Measurements from ENCODE around the gene VPS16.

Gene VPS16

DNA sequence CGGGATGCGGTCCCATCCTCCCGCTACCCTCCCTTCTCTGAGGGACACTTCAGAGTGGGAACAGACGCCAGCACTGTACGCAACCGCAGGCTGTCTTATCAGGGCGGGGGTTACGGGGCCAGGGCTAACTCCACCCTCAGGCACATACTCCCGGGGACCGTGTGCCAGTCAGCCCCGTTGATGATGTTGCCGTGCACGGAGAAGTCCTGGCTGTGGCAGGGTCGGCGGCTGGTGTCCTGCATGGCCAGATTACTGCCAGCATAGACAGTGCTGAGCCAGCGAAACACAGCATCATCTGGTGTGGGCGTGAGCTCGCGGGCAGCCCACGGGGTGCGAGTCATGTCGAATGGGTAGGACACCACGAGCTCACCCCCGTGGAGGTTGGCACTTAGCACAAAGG is 45.1 kb upstream of the VPS16 start:
- Histone ChIP-seq H2AFZ (ENCODE audit: low read depth) (no peak overlapping the region), H3K9ac (no peak overlapping the region), H3K4me2 (no peak overlapping the region), H3K27ac (no peak overlapping the region), H3K27me3 (ENCODE audit: insufficient read depth, low read depth) (no peaks in the 10 kb centered on the region), H3K4me1 (ENCODE audit: low read depth, poor library complexity, severe bottlenecking) (no peaks in the 10 kb centered on the region), H4K20me1 (ENCODE audit: insufficient read depth) (no peaks in the 10 kb centered on the region), H3K36me3 (ENCODE audit: insufficient read depth) (no peaks in the 10 kb centered on the region), H3K79me2 (ENCODE audit: insufficient read depth, low read depth) (no peaks in the 10 kb centered on the region), H3K4me3 (IDR thresholded peaks at IDR 0.05; ENCODE audit: insufficient read depth, low read depth, low read length) (no peak overlapping the region)
- TF ChIP-seq, protein P1, sequence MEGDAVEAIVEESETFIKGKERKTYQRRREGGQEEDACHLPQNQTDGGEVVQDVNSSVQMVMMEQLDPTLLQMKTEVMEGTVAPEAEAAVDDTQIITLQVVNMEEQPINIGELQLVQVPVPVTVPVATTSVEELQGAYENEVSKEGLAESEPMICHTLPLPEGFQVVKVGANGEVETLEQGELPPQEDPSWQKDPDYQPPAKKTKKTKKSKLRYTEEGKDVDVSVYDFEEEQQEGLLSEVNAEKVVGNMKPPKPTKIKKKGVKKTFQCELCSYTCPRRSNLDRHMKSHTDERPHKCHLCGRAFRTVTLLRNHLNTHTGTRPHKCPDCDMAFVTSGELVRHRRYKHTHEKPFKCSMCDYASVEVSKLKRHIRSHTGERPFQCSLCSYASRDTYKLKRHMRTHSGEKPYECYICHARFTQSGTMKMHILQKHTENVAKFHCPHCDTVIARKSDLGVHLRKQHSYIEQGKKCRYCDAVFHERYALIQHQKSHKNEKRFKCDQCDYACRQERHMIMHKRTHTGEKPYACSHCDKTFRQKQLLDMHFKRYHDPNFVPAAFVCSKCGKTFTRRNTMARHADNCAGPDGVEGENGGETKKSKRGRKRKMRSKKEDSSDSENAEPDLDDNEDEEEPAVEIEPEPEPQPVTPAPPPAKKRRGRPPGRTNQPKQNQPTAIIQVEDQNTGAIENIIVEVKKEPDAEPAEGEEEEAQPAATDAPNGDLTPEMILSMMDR (conservative IDR thresholded peaks at IDR 0.05; ENCODE audit: low read depth, low read length), result no peak

DNA sequence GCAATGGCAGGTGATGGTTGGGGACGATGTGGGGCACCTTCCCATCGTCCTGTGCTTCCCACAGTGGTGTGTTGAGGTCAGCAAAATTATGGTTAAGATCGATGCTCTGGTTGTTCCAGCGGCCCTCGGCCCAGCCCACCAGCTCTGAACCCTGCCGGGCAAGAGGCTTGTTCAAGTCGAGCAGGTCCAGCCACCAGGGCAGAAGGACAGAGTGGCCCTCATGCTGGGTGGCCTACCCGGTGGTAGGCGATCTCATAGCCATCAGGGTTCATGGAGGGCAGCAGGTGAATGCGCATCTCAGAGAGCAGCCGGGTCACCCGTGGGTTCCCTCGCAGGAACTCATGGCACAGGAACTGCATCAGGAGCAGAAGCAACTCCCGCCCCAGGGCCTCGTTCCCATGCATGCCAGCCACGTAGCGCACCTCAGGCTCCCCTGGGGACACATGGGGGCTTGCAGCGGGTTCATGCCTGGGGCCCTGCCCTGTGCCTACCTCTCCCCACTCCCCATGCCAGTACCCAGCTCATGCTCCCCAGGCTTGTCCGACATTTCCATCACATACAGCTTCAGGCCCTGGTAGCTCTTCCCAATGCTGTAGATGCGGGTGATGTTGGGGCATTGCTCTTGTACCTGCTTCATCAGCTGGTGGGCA is 44.4 kb upstream of the VPS16 start:
- no peak overlapping the region for H2AFZ ChIP-seq (ENCODE audit: low read depth)
- TF ChIP-seq, protein P1 (conservative IDR thresholded peaks at IDR 0.05; ENCODE audit: low read depth, low read length), result no peak
- H3K79me2 ChIP-seq (ENCODE audit: insufficient read depth, low read depth), result no peaks in the 10 kb centered on the region
- H3K9ac ChIP-seq, result no peak overlapping the region
- no peaks in the 10 kb centered on the region for H3K27me3 ChIP-seq (ENCODE audit: insufficient read depth, low read depth)
- H3K4me1 ChIP-seq (ENCODE audit: low read depth, poor library complexity, severe bottlenecking), result no peaks in the 10 kb centered on the region
- H3K36me3 ChIP-seq (ENCODE audit: insufficient read depth), result no peaks in the 10 kb centered on the region
- no peak overlapping the region for H3K27ac ChIP-seq
- H3K4me2 ChIP-seq, result no peak overlapping the region
- H3K4me3 ChIP-seq (IDR thresholded peaks at IDR 0.05; ENCODE audit: insufficient read depth, low read depth, low read length), result no peak overlapping the region
- no peaks in the 10 kb centered on the region for H4K20me1 ChIP-seq (ENCODE audit: insufficient read depth)

DNA sequence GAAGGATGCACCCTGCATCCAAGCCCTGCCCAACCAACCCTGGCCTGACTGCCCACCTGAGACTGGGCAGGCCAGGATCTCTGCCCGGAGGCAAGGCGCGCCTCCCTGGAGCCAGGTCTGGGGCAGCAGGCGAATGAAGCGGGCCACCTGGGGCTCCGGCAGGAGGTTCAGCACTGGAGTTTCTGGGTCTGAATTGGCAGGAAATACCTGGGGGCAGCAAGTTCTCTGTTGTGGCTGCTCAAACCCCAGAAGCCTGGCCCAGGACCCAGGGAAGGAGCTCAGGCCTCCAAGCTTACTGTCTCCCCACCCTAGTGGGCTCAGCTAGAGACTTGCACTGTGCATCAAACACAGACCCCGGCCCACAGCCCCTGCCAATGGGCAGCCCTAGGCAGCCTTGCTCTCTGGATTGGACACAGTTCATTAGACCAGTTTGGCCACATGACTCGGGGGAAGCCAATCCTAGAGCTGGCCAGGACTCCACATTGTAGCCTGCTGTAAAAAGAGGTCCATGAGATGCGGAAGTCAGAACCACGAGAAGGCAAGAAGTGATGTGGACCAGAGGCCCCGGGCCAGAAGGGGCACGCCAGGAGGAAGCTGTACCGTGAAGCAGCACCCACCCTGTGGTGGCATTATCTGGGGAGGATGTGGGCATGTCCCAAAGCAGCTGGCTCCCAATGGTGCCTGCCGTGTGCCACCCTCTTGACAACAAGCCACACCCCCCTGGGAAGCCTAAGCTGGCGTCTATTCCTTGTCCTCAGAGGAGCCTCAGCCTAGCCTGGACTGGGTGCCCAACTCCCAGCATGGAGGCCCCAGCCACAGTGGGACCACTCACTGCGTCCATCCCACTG is 43.2 kb upstream of the VPS16 start:
- Histone ChIP-seq H3K79me2 (ENCODE audit: insufficient read depth, low read depth) (no peaks in the 10 kb centered on the region), H3K27me3 (ENCODE audit: insufficient read depth, low read depth) (no peaks in the 10 kb centered on the region), H3K36me3 (ENCODE audit: insufficient read depth) (no peaks in the 10 kb centered on the region), H3K4me1 (ENCODE audit: low read depth, poor library complexity, severe bottlenecking) (no peaks in the 10 kb centered on the region), H3K4me3 (IDR thresholded peaks at IDR 0.05; ENCODE audit: insufficient read depth, low read depth, low read length) (no peak overlapping the region), H3K27ac (no peak overlapping the region), H4K20me1 (ENCODE audit: insufficient read depth) (no peaks in the 10 kb centered on the region), H3K9ac (no peak overlapping the region), H2AFZ (ENCODE audit: low read depth) (no peak overlapping the region), H3K4me2 (no peak overlapping the region)
- TF ChIP-seq, protein P1 (conservative IDR thresholded peaks at IDR 0.05; ENCODE audit: low read depth, low read length), result no peak

DNA sequence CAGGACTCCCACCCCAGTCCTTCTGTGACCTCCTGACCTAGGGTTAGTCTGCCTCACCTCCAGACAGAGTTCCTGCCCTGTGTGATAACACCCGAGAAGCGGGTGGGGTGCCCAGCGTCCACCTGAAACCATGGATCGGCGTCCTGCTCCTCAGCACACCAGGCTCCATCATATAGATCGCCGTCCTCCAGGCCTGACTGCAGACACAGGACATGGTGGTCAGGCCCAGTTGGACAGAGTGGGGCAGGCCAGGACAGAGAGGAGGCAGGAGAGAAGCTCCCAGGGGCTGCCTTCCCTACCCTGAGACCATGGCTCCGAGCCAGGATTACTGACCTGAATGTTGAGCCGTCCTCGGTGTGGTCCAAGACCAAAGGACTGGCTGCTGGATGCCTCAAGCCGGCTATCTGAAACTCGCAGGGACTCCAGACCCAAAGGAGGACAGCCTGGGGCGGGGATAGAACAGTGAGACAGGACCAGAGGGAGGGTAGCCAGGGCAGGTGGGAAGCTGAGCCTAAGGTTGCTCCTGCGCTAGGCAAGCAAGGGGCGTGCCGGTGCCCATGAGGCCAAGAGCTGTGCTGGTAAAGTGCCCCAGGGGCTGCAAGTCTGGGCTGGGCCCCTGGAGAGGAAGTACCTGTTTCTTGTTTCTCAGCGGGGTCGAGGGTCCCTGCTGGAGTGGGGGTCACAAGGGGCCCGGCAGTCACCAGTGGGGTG is 42.3 kb upstream of the VPS16 start:
- H2AFZ ChIP-seq (ENCODE audit: low read depth), result no peak overlapping the region
- no peaks in the 10 kb centered on the region for H3K4me1 ChIP-seq (ENCODE audit: low read depth, poor library complexity, severe bottlenecking)
- H3K36me3 ChIP-seq (ENCODE audit: insufficient read depth), result no peaks in the 10 kb centered on the region
- no peak overlapping the region for H3K9ac ChIP-seq
- no peaks in the 10 kb centered on the region for H3K79me2 ChIP-seq (ENCODE audit: insufficient read depth, low read depth)
- H4K20me1 ChIP-seq (ENCODE audit: insufficient read depth), result no peaks in the 10 kb centered on the region
- TF ChIP-seq, protein P1 (conservative IDR thresholded peaks at IDR 0.05; ENCODE audit: low read depth, low read length), result no peak
- no peak overlapping the region for H3K4me2 ChIP-seq
- H3K27me3 ChIP-seq (ENCODE audit: insufficient read depth, low read depth), result no peaks in the 10 kb centered on the region
- no peak overlapping the region for H3K4me3 ChIP-seq (IDR thresholded peaks at IDR 0.05; ENCODE audit: insufficient read depth, low read depth, low read length)
- no peak overlapping the region for H3K27ac ChIP-seq
